IMR-90 (cell line): Measurements from ENCODE around the gene ARHGAP28. TPM values are rescaled to one million over a fixed set of nuclear protein-coding genes. Genes with fewer than 3 reads are reported as not detected.

Experiments used
- ATAC-seq: fragments of 200-7000 bp; cut with Tn5 transposase; 2 replicates; pipeline ENCODE4 v1.9.1; 2020; ENCODE audit warnings: low read depth, mild to moderate bottlenecking, moderate library complexity
- BruUV-seq: library from RNA; stranded (reverse); fragments of 400-500 nt; replicated peaks from 2 replicates; lab custom pipeline; 2021; lab: Mats Ljungman, UMichigan
- CTCF ChIA-PET: fragments of 300-600 bp; formaldehyde crosslinking; extraction: SDS; loops from one replicate; lab custom pipeline; 2021; ENCODE audit warnings: antibody characterized with exemption; lab: Yijun Ruan, JAX
- POLR2A ChIA-PET: fragments of 300-600 bp; sonication (Branson Sonifier 250); formaldehyde crosslinking; loops from one replicate; lab custom pipeline; 2022; ENCODE audit warnings: antibody characterized with exemption; ENCODE audit not compliant: unreplicated experiment; lab: Charles Lee
- DNase-seq: peaks from one replicate; pipeline ENCODE4 v3.0.0; 2013
- H2AFZ ChIP-seq: replicated peaks from 2 replicates; pipeline ENCODE3; 2013; ENCODE audit warnings: low read length, mild to moderate bottlenecking; ENCODE audit not compliant: poor library complexity
- H2AK5ac ChIP-seq: 2 replicates; pipeline ENCODE4 v1.6.1; 2013; ENCODE audit warnings: low read depth, low read length, inconsistent platforms
- H2AK9ac ChIP-seq: replicated peaks from 2 replicates; pipeline ENCODE3; 2013; ENCODE audit warnings: mild to moderate bottlenecking, low read depth, low read length, moderate library complexity; ENCODE audit not compliant: poor library complexity
- H2BK120ac ChIP-seq: 2 replicates; pipeline ENCODE4 v1.6.1; 2013; ENCODE audit warnings: low read depth, low read length, inconsistent platforms
- H2BK15ac ChIP-seq: 3 replicates; pipeline ENCODE4 v1.6.1; 2013; ENCODE audit warnings: low read depth, low read length, inconsistent platforms
- H2BK20ac ChIP-seq: 2 replicates; pipeline ENCODE4 v1.6.1; 2013; ENCODE audit warnings: low read depth, mild to moderate bottlenecking, inconsistent platforms, low read length, moderate library complexity
- H2BK5ac ChIP-seq: 2 replicates; pipeline ENCODE4 v1.6.1; 2013; ENCODE audit warnings: mild to moderate bottlenecking, low read depth, low read length, inconsistent platforms; ENCODE audit not compliant: poor library complexity, severe bottlenecking
- H3K14ac ChIP-seq: replicated peaks from 2 replicates; pipeline ENCODE4 v1.6.1; 2013; ENCODE audit warnings: low read depth, low read length, inconsistent platforms
- H3K18ac ChIP-seq: 2 replicates; pipeline ENCODE4 v1.6.1; 2013; ENCODE audit warnings: low read depth, low read length, control low read depth
- H3K23ac ChIP-seq: 2 replicates; pipeline ENCODE4 v1.6.1; 2013; ENCODE audit warnings: low read depth, low read length, inconsistent platforms
- H3K27ac ChIP-seq: 2 replicates; pipeline ENCODE4 v1.5.1; 2013; ENCODE audit warnings: mild to moderate bottlenecking, control low read depth, low read length; ENCODE audit not compliant: insufficient read depth
- H3K27me3 ChIP-seq: 2 replicates; pipeline ENCODE4 v1.6.1; 2013; ENCODE audit warnings: low read length; ENCODE audit not compliant: control insufficient read depth, insufficient read depth
- H3K36me3 ChIP-seq: 2 replicates; pipeline ENCODE4 v1.6.1; 2013; ENCODE audit warnings: low read length, mixed read lengths; ENCODE audit not compliant: control insufficient read depth, insufficient read depth
- H3K4ac ChIP-seq: 2 replicates; pipeline ENCODE4 v1.6.1; 2013; ENCODE audit warnings: low read depth, low read length, inconsistent platforms
- H3K4me1 ChIP-seq: 2 replicates; pipeline ENCODE4 v1.6.1; 2013; ENCODE audit warnings: low read length, mixed read lengths; ENCODE audit not compliant: control insufficient read depth, insufficient read depth
- H3K4me2 ChIP-seq: 2 replicates; pipeline ENCODE4 v1.6.1; 2013; ENCODE audit warnings: low read depth, mild to moderate bottlenecking, control low read depth, low read length, moderate library complexity
- H3K4me3 ChIP-seq: 2 replicates; pipeline ENCODE4 v1.5.1; 2013; ENCODE audit warnings: low read depth, mild to moderate bottlenecking, control low read depth, low read length, moderate library complexity; ENCODE audit not compliant: insufficient read depth
- H3K56ac ChIP-seq: 2 replicates; pipeline ENCODE4 v1.6.1; 2013; ENCODE audit warnings: low read length, inconsistent platforms; ENCODE audit not compliant: insufficient read depth; ENCODE audit errors: extremely low read depth
- H3K79me1 ChIP-seq, 2 experiments: 2 replicates each; pipeline ENCODE4 v1.6.1; 2013; ENCODE audit warnings: low read length in 2 of 2, inconsistent platforms in 1 of 2, low read depth in 1 of 2
- H3K9ac ChIP-seq: 2 replicates; pipeline ENCODE4 v1.6.1; 2013; ENCODE audit warnings: low read depth, low read length, control low read depth
- H3K9me1 ChIP-seq: 2 replicates; pipeline ENCODE4 v1.6.1; 2013; ENCODE audit warnings: low read length, inconsistent platforms; ENCODE audit not compliant: insufficient read depth
- H3K9me3 ChIP-seq: 2 replicates; pipeline ENCODE4 v1.6.1; 2013; ENCODE audit warnings: low read length; ENCODE audit not compliant: control insufficient read depth, insufficient read depth
- H4K20me1 ChIP-seq: 2 replicates; pipeline ENCODE4 v1.6.1; 2013; ENCODE audit warnings: low read length, inconsistent platforms; ENCODE audit not compliant: insufficient read depth
- H4K5ac ChIP-seq: 2 replicates; pipeline ENCODE4 v1.6.1; 2013; ENCODE audit warnings: mild to moderate bottlenecking, low read depth, low read length, control low read depth
- H4K8ac ChIP-seq, 2 experiments: 2 replicates each; pipeline ENCODE4 v1.6.1; 2013; ENCODE audit warnings: low read depth in 2 of 2, low read length in 2 of 2, control low read depth in 1 of 2, inconsistent platforms in 1 of 2
- H4K91ac ChIP-seq: 2 replicates; pipeline ENCODE4 v1.6.1; 2013; ENCODE audit warnings: low read depth, low read length, inconsistent platforms; ENCODE audit not compliant: insufficient read depth
- FOS ChIP-seq: fragments of 150-350 bp; IDR thresholded peaks from 2 replicates; pipeline ENCODE4 v1.6.1; 2016; ENCODE audit warnings: low read depth, low read length
- MAZ ChIP-seq: IDR thresholded peaks from 2 replicates; pipeline ENCODE4 v1.6.1; 2012; ENCODE audit warnings: low read depth, mild to moderate bottlenecking, low read length, improper control_type of control experiment, moderate library complexity, borderline replicate concordance
- MXI1 ChIP-seq: IDR thresholded peaks from 2 replicates; pipeline ENCODE4 v1.6.1; 2012; ENCODE audit warnings: low read depth, mild to moderate bottlenecking, low read length, moderate library complexity, borderline replicate concordance
- RAD21 ChIP-seq: IDR thresholded peaks from 2 replicates; pipeline ENCODE4 v1.6.1; 2012; ENCODE audit warnings: low read length, improper control_type of control experiment
- WGBS, 2 experiments: methylation state at CpG; one replicate each; pipeline versions ENCODE4 v1.1.5 to v1.1.7; 2013; ENCODE audit warnings: missing lambda C conversion rate in 2 of 2; ENCODE audit not compliant: insufficient read length in 1 of 2; ENCODE audit errors: extremely low coverage in 2 of 2; 5-methylcytosine and 5-hydroxymethylcytosine counted together
- dilution Hi-C: fragments of 300-500 bp; cut with HindIII; formaldehyde crosslinking; loops from one replicate; pipeline ENCODE4 v1.14.3; 2018; ENCODE audit warnings: low sequenced_read_pairs; ENCODE audit not compliant: unreplicated experiment
- in situ Hi-C: fragments of 300-500 bp; cut with MboI; formaldehyde crosslinking; loops from 3 replicates; pipeline ENCODE4 v1.14.3; 2019; ENCODE audit warnings: low sequenced_read_pairs, inconsistent platforms, mixed read lengths
- intact Hi-C: fragments of 100-400 bp; cut with micrococcal nuclease; formaldehyde crosslinking; loops from 2 replicates; pipeline ENCODE4 v1.10.0; 2022
- polyA plus RNA-seq, 3 experiments: library from polyadenylated mRNA; depleted of rRNA; stranded (reverse); fragments of >200 nt; gene quantifications; 2 replicates each; pipeline ENCODE4 v1.2.3, GENCODE V29; 2012; ENCODE audit warnings: low replicate concordance in 1 of 3
- total RNA-seq: library from RNA; depleted of rRNA; stranded (reverse); fragments of >200 nt; gene quantifications from 2 replicates; pipeline ENCODE4 v1.2.3, GENCODE V29; 2012
- TF ChIP-seq, protein P1 (sequence below): fragments of 150-350 bp; IDR thresholded peaks from 2 replicates; pipeline ENCODE4 v1.6.1; 2017; ENCODE audit warnings: mild to moderate bottlenecking, antibody characterized with exemption, low read length, low read depth

ARHGAP28 gene
- total and polyA plus RNA-seq, 2 of the 4 experiments (the other 2 are of a cell fraction), result 1.8 to 3.8 TPM

GRCh38 chr18:6962571-6963451 lies 233.3 kb downstream of the ARHGAP28 start (continued):
- no peak for TF ChIP-seq MXI1

GRCh38 chr18:6963452-6964097 lies 234.1 kb downstream of the ARHGAP28 start:
- H2BK15ac ChIP-seq, result no peak overlapping the region
- H2AFZ ChIP-seq, result no peak overlapping the region
- no peak overlapping the region for H3K4me3 ChIP-seq
- no peaks in the 10 kb centered on the region for H3K9me1 ChIP-seq
- H2AK9ac ChIP-seq, result no peak overlapping the region
- dilution Hi-C loops (no loop called here), intact Hi-C loops (no loop called here), in situ Hi-C loops (no loop called here)
- ChIA-PET CTCF (no interaction called here), POLR2A (no interaction called here)
- peaks cover 6% of the 10 kb centered on the region; the same call in 1 of the 2 replicates for H3K36me3 ChIP-seq
- TF ChIP-seq, protein P1, sequence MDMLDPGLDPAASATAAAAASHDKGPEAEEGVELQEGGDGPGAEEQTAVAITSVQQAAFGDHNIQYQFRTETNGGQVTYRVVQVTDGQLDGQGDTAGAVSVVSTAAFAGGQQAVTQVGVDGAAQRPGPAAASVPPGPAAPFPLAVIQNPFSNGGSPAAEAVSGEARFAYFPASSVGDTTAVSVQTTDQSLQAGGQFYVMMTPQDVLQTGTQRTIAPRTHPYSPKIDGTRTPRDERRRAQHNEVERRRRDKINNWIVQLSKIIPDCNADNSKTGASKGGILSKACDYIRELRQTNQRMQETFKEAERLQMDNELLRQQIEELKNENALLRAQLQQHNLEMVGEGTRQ, result no peak
- no peak for TF ChIP-seq RAD21
- TF ChIP-seq FOS, result no peak
- TF ChIP-seq MAZ, result no peak
- TF ChIP-seq MXI1, result no peak
- no TSS peak for BruUV-seq
- no peaks in the 10 kb centered on the region for H3K27me3 ChIP-seq
- DNase-seq (no peak), ATAC-seq (no peak)
- no peak overlapping the region for H3K4me2 ChIP-seq
- no peak overlapping the region for H2BK120ac ChIP-seq
- no peak overlapping the region for H3K14ac ChIP-seq
- H3K18ac ChIP-seq, result no peak overlapping the region
- H3K56ac ChIP-seq, result no peak overlapping the region
- H3K79me1 ChIP-seq, result no peaks in the 10 kb centered on the region
- no peak overlapping the region for H2BK20ac ChIP-seq
- no peak overlapping the region for H3K23ac ChIP-seq
- H4K20me1 ChIP-seq, result no peaks in the 10 kb centered on the region
- no peaks in the 10 kb centered on the region for H3K9me3 ChIP-seq
- H2BK5ac ChIP-seq, result no peak overlapping the region
- no peak overlapping the region for H4K91ac ChIP-seq
- no CpG with 5 or more reads among the region's 2 CpGs for WGBS, 2 experiments
- no peak overlapping the region for H4K8ac ChIP-seq
- no peak overlapping the region for H3K27ac ChIP-seq
- no peak overlapping the region for H2AK5ac ChIP-seq
- no peak overlapping the region for H4K5ac ChIP-seq
- no peaks in the 10 kb centered on the region for H3K4me1 ChIP-seq
- H3K4ac ChIP-seq, result no peak overlapping the region
- no peak overlapping the region for H3K9ac ChIP-seq
